ENCODE results near the gene IL19.
"Not testable (repeated sequence)": the region's sequence is repeated elsewhere in the genome, so short reads cannot be mapped to it uniquely, and the experiment has no call there.

Gene IL19

DNA sequence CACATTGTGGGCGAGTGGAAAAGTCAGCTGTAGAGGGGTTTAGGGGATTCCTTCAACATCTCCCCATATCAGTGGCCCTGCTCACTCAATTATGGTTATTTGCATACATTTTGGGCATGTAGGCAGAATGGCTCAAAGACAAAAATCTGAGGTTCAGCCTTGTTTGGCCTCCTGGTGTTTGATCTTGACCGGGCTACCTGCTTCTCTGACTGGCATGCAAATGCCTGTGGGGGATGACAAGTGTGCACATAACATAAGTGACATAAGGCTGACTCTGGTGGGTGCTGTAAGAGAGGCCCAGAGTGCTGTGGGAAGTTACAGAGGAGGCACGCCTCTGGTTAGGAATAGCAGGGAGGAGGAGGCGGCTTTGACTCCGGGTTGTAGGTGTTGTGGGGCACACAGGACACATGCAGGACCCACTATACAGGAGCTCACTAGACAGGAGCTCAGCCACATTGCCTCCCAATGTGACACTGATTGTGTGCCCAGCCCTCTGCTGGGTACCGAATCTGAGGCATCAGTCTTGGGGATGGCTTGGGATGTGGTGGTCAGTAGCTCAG, 29.4 kb upstream of the IL19 start:
- no peak for DNase-seq (ENCODE audit: low read depth)

DNA sequence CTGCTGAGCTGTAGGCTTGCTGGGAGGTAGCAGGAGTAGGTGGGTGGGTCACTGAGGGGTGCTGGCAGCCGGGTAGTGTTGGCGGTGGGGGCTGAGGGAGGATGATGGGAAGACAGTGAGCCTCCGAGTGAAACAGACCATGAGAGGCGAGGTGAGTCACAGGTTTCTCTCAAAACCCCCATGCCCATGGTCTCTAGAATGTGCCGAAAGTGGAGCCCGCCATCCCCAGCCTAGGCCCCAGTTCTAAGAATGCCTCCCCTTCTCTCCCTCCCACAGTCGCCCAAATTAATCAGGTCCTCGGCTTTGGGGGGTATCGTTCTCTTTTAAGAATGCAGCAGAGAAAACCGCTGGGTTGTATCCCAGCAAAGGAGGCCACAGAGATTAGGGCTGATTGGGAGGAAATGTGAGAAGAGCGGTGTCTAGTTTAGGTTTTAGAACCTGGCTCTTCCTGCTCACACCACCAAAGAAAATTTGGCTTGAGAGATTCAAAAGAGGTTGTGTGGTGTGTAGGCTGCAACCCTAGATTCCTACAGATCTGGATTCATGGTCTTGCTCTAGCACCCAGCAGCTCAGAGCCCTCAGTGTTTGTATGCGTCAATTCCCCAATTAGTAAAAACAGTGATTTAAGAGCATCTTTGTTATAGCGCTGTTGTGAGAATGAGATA, 27.7 kb upstream of the IL19 start:
- no peak for DNase-seq (ENCODE audit: low read depth)

DNA sequence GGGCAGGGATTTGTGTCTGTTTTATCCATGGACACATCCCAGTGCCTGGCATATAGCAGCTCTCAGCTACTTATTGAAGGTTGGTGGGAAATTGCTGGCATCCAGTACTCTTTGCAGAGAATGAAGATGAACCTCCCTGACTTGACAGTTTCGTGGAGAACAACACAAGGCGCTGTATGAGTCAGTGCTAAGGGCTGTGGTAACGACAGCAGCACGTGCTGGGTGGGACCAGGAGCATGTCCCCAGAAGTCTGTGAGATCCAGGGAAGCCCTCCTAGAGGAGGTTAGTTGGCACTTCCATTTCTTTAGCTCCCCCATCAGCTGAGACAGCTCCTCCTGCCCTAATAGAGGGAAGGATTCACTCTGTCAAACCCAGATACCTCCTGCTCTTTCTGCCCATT, 25.9 kb upstream of the IL19 start:
- no peak for DNase-seq (ENCODE audit: low read depth)

DNA sequence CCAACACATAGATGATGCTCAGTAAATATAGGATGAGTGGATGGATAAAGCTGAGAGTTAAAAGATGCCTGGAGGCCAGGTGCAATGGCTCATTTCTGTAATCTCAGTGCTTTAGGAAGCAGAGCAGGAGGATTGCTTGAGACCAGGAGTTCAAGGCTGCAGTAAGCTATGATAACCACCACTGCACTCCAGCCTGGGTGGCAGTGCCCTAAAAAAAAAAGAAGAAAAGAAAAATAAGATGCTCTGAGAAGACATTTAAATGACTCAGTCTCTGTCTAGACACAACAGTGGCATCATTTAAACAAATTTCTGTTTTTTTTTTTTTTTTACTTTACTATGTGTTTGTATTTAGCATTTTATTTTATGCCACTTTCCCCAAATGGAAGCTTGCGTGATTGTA, 25.3 kb upstream of the IL19 start:
- no peak for DNase-seq (ENCODE audit: low read depth)

DNA sequence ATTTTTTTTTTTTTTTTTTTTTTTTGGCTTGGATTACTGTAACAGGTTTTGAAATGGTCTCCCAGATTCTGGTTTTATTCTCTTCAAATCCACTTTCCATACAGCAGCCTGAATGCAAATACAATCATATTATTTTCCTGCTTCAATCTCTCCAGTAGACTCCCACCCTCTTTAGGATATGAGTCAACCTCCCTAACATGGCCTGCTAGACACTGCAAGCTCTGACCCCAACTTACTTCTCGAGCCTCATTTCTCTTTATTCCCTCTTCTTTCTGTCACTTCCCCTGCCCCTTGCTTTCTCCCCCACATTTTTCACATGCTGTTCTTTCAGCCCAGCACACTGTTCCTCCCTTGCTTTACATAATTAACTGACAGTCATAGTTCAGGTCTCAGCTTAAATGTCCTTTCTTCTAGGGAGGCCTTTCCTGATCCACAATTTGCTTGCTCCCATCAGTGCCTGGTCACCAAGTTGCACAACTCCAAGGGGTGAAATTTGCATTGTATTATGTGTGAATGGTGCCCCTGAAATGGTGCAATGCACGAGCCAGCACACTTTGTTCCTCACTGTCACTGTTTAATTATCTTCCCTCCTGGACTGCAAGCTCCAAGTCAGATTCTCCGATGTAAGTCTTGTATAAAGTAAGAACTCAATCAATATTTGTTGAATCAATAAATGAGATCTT, 22.1 kb upstream of the IL19 start:
- DNase-seq (ENCODE audit: low read depth): no peak

DNA sequence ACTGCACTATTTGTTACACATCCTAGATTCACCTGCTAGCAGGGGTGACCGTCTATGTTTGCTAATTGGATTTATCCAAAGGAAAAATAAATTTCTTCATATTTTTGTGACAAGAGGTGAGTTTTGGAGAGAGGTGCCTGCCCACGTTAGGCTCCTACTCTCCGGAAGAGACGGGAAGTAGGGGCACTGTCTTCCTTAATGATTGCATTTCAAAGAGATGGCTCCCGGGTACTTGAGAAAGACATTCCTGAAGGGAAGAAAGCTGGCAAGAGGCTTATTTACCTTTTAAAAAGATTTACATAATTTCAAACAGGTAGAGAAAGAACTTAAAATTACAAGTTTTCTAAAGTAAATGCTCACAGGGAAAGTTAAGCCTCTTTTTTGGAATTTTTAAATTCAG, 18.7 kb upstream of the IL19 start:
- no peak for DNase-seq (ENCODE audit: low read depth)

DNA sequence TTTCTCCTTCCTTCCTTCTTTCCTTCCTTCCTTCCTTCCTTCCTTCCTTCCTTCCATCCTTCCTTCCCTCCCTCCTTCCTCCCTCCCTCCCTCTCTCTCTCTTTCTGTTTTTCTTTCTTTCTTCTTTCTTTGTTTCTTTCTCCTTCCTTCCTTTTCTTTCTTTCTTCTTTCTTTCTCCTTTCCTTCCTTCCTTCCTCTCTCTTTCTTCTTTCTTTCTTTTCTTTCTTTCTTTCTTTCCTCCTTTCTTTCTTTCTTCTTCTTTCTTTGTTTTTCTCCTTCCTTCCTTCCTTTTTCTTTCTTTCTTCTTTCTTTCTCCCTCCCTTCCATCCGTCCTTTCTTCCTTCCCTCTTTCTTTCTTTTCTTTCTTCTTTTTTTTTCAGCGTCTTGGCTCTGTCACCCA, 18.1 kb upstream of the IL19 start:
- no peak for DNase-seq (ENCODE audit: low read depth)

DNA sequence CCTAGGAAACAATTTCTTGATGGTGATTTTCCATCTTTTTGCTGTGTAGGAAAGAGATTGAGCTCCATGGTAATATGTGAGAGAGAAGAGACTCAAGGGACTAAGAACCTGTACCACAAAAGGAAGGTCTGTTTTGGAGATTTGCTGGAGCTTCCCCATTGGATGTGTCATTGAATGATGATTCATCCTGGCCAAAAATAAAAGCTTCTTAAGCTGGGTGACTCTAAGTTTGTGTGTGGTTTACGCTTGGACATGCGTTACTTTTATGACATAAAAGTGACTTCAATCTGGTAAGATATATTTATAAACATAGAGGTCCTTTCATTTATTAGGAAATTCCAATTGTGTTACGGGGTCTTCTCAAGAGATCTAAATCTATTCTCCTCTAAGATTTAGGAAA, 17.4 kb upstream of the IL19 start:
- no peak for DNase-seq (ENCODE audit: low read depth)

DNA sequence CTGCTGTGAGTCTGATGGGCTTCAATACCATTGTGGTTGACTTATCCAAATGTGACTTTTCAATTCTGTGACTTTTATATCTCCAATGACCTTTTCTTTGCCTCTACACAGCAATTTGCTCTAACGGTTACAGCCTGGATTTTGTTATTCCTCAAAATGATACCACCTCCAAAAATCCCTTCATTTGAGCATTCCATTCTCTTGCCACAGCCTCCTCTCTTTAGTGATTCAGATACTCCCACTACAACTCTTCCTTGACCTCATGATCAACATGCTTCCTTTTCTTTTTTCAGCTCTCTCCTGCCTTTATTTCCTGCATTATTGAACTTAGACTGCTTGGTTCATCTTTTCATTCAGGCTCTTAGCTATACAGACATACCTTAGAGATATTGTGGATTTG, 16.6 kb upstream of the IL19 start:
- DNase-seq (ENCODE audit: low read depth): no peak

DNA sequence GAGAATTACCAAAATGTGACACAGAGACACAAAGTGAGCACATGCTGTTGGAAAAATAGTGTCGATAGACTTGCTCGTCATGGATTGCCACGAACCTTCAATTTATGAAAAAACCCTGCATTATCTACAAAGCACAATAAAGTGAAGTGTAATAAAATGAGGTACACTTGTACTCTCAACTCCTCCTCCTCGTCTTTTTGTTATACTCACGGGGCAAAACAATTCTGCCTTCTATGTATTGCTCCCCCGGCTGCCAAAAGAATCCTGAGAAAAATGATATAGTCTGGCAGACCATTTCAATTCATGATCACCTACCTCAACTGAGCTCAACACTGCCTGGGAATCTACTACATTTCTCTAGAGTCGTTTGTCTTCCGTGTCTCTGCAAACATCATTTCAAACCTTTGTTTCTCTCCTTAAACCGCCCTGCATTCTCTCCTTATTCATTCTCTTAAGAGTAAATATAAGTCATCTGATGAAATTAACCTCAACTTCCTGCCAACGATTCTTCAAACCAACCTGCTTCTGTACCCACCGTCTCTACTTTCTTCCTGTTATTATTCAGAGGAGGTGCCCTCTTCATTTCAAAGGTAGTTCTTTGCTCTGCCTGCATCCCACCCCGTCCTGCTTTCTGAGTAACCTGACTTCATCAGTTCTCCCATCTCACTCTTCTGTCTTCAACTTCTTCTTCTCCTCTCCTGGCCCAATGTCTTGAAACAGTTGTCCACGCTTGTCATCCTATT, 12.9 kb upstream of the IL19 start:
- no peak for DNase-seq (ENCODE audit: low read depth)

DNA sequence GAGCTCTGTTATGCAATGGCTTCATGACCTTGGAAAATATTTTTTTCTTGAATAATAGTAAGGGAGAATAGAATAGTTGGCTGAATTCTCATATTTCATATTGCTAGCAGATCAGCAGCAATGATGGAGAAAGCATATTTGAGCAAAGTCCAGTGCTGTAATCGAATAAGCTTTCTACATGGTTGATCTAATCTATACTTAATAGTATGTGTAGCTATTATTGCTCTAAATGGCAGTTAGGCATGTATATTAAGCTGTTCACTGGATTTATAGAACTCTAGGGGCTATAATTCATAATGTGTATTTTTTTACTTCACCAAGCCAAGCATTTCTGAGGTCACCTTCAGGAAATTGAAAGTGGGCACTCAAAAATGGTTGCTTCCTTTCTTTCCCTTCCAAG, 10.0 kb upstream of the IL19 start:
- no peak for DNase-seq (ENCODE audit: low read depth)

DNA sequence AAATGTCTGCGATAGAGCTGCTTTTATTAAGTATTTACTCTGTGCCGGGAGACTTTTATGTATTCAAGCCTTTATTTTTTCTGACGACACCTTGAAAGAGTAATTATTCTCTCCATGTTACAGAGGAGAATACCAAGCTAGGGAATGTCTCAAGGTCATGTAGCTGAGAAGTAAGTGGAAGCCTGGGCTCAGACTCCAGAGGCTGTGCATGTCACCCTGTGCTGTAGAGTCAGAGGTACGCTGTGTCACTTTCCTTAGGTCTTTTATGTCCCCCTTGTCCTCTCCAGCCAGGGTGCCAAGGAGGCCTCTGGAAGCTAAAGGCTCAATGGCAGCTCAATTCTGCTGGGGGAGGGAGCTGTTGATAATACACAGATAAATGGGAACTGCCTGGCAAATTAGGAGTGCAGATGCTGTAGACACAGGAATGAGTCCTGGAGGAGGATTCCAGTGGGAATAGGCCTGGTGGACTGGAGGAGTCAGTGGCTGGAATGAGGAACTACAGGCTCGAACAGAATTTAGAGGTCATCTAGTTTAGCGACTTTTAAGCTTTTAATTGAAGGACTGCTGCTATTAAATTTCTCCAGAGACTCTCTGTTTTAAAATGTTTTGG, 9.3 kb upstream of the IL19 start:
- no peak for DNase-seq (ENCODE audit: low read depth)

DNA sequence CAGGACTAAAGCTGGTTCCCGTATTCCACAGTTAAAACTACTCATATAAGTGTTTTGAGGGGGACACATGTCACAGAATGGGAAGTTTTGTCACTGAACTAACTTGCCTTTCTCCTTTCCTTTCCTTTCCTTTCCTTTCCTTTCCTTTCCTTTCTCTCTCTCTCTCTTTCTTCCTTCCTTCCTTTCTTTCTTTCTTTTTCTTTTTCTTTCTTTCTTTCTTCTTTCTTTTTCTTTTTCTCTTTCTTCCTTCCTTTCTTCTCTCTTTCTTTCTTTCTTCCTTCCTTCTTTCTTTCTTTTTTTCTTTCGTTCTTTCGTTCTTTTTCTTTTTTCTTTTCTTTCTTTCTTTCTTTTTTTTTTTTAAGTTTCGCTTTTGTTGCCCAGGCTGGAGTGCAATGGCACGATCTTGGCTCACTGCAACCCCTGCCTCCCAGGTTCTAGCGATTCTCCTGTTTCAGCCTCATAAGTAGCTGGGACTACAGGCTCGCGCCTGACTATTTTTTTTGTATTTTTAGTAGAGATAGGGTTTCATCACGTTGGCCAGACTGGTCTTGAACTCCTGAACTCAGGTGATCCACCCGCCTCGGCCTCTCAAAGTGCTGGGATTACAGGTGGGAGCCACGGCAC, 7.7 kb upstream of the IL19 start:
- DNase-seq (ENCODE audit: low read depth): not testable (repeated sequence)

DNA sequence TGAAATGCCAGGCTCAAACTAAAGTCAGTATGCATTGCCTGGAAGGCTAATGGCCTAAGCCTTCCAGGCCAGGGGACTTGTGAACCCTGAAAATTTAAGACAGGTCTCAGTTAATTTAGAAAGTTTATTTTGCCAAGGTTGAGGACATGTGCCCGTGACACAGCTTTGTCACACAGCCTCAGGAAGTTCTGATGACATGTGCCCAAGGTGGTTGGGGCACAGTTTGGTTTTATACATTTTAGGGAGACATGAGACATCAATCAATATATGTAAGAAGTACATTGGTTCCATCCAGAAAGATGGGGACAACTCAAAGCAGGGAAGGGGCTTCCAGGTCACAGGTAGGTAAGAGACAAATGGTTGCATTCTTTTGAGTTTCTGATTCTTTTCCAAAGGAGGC, 4.8 kb upstream of the IL19 start:
- not testable (repeated sequence) for DNase-seq (ENCODE audit: low read depth)

DNA sequence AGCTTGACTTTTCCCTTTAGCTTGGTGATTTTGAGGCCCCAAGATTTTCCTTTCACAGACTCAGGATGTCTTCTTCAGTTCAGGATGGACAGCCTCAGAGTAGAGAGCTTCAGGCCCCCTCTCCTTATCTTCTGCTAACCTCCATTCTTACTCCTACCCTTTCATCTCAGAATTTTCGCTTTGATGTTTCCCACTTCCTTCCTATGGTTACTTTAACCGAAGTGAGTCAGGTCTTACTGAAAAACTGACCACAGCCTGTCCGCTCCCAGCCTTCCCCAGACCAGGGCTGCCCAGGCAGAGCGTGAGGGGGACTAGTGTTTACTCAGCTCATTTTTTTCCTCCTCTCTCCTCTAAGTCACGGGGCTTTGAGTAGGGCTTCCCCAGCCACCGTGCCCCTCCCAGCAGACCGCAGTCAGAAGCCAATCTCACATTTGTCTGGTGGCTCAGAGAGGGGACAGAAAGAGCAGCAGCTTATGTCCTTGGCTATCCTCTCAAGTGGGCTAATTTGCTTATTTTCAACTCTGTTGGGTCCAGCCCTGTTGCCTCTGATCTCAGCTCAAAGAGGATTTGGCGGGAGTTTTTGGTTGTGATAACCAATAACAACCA, 4.2 kb upstream of the IL19 start:
- no peak for DNase-seq (ENCODE audit: low read depth)

DNA sequence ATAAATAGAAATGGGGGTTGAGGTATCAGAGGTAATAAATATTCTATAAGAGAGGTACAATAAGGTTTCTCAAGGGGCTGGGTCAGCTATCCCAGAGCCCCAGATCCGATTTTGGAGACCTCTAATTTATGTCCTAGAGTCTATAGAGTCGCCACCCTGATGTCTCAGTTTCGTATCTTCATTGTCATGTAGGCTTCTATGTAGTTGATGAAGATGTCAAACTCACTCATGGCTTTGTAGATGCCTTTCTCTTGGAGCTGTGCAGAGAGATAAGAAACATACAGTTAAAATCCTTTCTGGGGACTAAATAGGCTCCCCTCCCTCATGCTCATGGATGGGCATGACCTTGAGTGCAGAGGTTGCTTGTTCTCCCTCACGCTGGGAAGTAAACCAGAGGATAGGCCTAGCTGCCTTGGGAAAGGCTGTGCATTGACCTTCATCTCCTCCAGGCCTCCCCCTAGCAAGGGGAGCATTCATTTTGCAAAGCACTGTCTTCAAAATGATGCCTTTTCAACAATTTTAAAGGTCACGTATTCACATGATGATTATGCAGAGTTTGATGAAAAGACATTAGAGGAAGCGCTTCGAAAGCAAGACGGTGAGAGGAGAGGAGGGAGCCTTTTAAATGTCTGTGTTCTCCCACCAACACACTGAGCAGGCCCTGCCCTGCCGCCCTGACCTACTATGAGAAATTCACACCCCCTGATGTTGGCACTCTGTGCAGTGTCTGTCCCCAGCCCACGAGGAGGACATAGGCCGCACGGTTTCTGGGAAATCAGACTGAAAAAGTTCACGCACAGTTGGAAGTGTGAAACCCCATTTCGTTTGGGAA, 1.9 kb upstream of the IL19 start:
- no peak for DNase-seq (ENCODE audit: low read depth)

DNA sequence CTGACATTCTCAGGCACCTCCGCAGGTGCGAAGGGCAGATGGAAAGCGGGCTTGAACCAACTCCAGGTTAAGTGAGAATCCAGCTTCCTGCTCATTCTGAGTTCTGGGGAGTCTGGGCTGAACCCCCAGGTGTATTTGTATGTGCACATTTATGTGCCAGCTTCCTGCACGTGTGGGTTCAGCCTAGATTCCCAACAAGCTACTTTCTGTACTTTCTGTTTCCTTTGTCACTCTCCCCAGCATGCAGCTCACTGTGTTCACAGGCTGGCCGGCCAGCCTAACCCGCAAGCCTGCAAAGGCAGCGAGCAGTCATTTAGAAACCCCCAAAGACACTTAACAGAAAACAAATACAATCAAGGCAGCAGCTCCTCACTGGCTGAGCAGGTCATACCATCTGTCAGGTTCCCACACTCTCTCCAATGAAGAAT, 1.3 kb upstream of the IL19 start:
- no peak for DNase-seq (ENCODE audit: low read depth)

DNA sequence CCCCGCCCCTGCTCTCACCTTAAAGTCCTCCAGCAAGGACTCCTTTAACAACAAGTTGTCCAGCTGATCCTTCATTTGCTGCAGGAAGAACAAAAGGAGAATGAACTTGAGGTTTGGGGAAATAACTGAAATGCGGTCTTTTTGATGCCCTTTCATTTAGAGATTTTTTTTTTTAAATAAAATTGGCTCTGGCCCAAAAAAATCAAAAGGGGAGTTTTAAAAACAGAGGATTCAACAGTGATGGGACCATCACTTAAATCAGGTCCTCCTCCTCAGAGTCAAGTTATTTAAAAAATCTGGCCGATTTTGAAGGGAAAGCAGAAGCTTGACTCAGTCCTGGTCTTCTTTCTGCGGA, 742 bp downstream of the IL19 start:
- DNase-seq (ENCODE audit: low read depth): no peak

DNA sequence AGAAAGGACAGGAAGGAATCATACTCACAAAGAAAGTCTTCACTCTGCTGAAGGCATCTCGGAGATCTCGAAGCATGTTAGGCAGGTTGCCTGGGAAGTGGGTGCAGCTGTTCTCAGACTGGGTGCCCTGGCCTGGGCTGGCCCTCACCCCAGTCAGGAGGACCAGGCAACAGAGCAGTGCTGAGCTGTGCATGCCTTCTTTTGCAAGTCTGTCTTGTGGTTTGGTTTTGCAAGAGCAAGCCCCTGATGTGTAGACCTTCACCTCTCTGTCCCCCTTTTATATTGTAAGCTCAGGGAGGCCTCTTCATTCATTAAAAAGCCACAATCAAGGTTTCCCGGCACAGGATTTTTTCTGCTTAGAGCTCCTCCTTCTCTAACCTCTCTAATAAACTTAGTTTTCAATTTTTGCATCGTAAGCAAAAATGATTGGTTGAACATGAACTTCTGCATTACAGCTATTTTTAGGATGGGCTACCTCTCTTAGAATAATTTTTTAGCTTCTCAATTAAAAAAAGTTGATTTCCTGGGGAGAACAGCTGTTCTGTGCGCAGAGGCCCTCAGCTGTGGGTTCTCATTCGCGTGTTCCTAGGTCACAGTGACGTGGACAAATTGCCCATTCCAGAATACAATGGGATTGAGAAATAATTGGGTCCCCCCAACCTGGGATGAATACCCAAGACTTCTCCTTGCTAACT, 1.8 kb downstream of the IL19 start, which contains the start of gene IL10:
TSS of gene IL10 (minus strand) at position 252 of the 695 bp plus-strand sequence. CDS start at position 193, 59 bp downstream.
- no peak for DNase-seq (ENCODE audit: low read depth)

DNA sequence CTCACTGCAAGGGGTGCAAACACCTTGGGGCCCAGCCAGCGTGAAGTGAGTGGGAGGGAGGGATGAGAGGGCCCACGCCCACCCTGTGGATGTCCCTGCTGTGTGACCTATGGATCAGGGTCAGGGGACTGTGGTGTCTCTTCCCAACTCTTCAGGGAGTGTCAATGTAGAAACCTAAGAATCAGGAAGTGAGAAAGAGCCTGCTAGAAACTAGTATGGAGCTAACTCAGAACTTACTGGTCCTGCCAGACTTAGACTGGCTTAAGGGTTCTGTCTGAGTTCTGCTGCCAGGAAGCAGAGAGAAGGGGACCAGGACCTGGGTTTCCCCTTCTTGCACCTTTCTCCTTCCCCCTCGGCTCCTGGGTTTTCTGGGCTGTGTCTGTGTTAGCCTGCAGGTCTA, 3.5 kb downstream of the IL19 start:
- DNase-seq (ENCODE audit: low read depth): no peak

Data from fibroblast of gingiva (primary cell).